ENCODE measurements around the gene BLZF1.
"Not testable (repeated sequence)": the region's sequence is repeated elsewhere in the genome, so short reads cannot be mapped to it uniquely, and the experiment has no call there.

The BLZF1 gene

GRCh38 chr1:169338617-169339016 is 29.4 kb upstream of the BLZF1 start:
- H3K36me3 ChIP-seq (ENCODE audit: control insufficient read depth in 1 of 2, insufficient read depth in 2 of 2, low read depth in 1 of 2, low read length in 2 of 2), result peaks cover 0 to 9% of the 10 kb centered on the region in 2 experiments
- H4K8ac ChIP-seq (ENCODE audit: low read length), result no peak overlapping the region
- no peak overlapping the region for H3K9ac ChIP-seq (ENCODE audit: low read length)
- H3K4ac ChIP-seq (ENCODE audit: low read depth in 1 of 2, low read length in 2 of 2), result no peak overlapping the region
- no CpG with 5 or more reads among the region's 2 CpGs for WGBS
- H2BK120ac ChIP-seq (ENCODE audit: low read depth, low read length), result no peak overlapping the region
- H3K23ac ChIP-seq (ENCODE audit: low read length in 2 of 2), result no peak overlapping the region
- H2AFZ ChIP-seq (ENCODE audit: low read depth, low read length), result no peak overlapping the region
- no peak overlapping the region for H2AK5ac ChIP-seq (ENCODE audit: low read length, severe bottlenecking)
- H2BK15ac ChIP-seq (ENCODE audit: low read depth, poor library complexity, severe bottlenecking), result no peak overlapping the region
- H3K14ac ChIP-seq (ENCODE audit: low read length in 2 of 2), result no peak overlapping the region
- H3K4me1 ChIP-seq (ENCODE audit: control insufficient read depth, insufficient read depth, low read depth, low read length), result no peaks in the 10 kb centered on the region
- H3K18ac ChIP-seq (ENCODE audit: low read depth in 1 of 2, low read length in 2 of 2), result no peak overlapping the region
- no peak overlapping the region for H3K4me2 ChIP-seq (ENCODE audit: low read length, poor library complexity, severe bottlenecking)
- H2BK5ac ChIP-seq (ENCODE audit: low read depth, low read length, poor library complexity, severe bottlenecking), result no peak overlapping the region
- H3K27me3 ChIP-seq (ENCODE audit: control insufficient read depth in 1 of 2, insufficient read depth in 1 of 2, low read length in 2 of 2), result no peaks in the 10 kb centered on the region
- no peaks in the 10 kb centered on the region for H3K9me3 ChIP-seq (ENCODE audit: control insufficient read depth, low read length)
- no peak overlapping the region for H4K91ac ChIP-seq (ENCODE audit: low read length)
- peaks cover 22% of the 10 kb centered on the region for H3K79me1 ChIP-seq (replicated peaks; ENCODE audit: low read length, poor library complexity, severe bottlenecking)
- H2BK12ac ChIP-seq (ENCODE audit: low read length in 2 of 2), result no peak overlapping the region
- no peak for DNase-seq
- no peak overlapping the region for H3K27ac ChIP-seq (ENCODE audit: low read length, poor library complexity, severe bottlenecking)
- no peak overlapping the region for H3K4me3 ChIP-seq (ENCODE audit: insufficient read depth in 1 of 2, low read depth in 1 of 2, low read length in 2 of 2)

- H3K14ac ChIP-seq (ENCODE audit: low read length in 2 of 2), result no peak overlapping the region
- H2BK5ac ChIP-seq (ENCODE audit: low read depth, low read length, poor library complexity, severe bottlenecking), result no peak overlapping the region
- no peak overlapping the region for H3K4ac ChIP-seq (ENCODE audit: low read depth in 1 of 2, low read length in 2 of 2)
- no peaks in the 10 kb centered on the region for H3K4me1 ChIP-seq (ENCODE audit: control insufficient read depth, insufficient read depth, low read depth, low read length)
- no peak overlapping the region for H3K18ac ChIP-seq (ENCODE audit: low read depth in 1 of 2, low read length in 2 of 2)
- no peak overlapping the region for H3K23ac ChIP-seq (ENCODE audit: low read length in 2 of 2)
- no peak overlapping the region for H4K91ac ChIP-seq (ENCODE audit: low read length)
- H3K4me2 ChIP-seq (ENCODE audit: low read length, poor library complexity, severe bottlenecking), result no peak overlapping the region
- H3K9ac ChIP-seq (ENCODE audit: low read length), result no peak overlapping the region
- peaks cover 0 to 9% of the 10 kb centered on the region in 2 experiments for H3K36me3 ChIP-seq (ENCODE audit: control insufficient read depth in 1 of 2, insufficient read depth in 2 of 2, low read depth in 1 of 2, low read length in 2 of 2)
- no peak overlapping the region for H2AFZ ChIP-seq (ENCODE audit: low read depth, low read length)
- DNase-seq, result no peak
- H3K79me1 ChIP-seq (replicated peaks; ENCODE audit: low read length, poor library complexity, severe bottlenecking), result peaks cover 22% of the 10 kb centered on the region
- no peak overlapping the region for H2AK5ac ChIP-seq (ENCODE audit: low read length, severe bottlenecking)
- H3K9me3 ChIP-seq (ENCODE audit: control insufficient read depth, low read length), result no peaks in the 10 kb centered on the region
- H3K27ac ChIP-seq (ENCODE audit: low read length, poor library complexity, severe bottlenecking), result no peak overlapping the region
- H3K4me3 ChIP-seq (ENCODE audit: insufficient read depth in 1 of 2, low read depth in 1 of 2, low read length in 2 of 2), result no peak overlapping the region
- no peak overlapping the region for H2BK12ac ChIP-seq (ENCODE audit: low read length in 2 of 2)
- no peak overlapping the region for H2BK120ac ChIP-seq (ENCODE audit: low read depth, low read length)
- H4K8ac ChIP-seq (ENCODE audit: low read length), result no peak overlapping the region
- H3K27me3 ChIP-seq (ENCODE audit: control insufficient read depth in 1 of 2, insufficient read depth in 1 of 2, low read length in 2 of 2), result no peaks in the 10 kb centered on the region
- no peak overlapping the region for H2BK15ac ChIP-seq (ENCODE audit: low read depth, poor library complexity, severe bottlenecking)
These were observed 28.2 kb upstream of the BLZF1 start for GRCh38 chr1:169339773-169340172.

DNA sequence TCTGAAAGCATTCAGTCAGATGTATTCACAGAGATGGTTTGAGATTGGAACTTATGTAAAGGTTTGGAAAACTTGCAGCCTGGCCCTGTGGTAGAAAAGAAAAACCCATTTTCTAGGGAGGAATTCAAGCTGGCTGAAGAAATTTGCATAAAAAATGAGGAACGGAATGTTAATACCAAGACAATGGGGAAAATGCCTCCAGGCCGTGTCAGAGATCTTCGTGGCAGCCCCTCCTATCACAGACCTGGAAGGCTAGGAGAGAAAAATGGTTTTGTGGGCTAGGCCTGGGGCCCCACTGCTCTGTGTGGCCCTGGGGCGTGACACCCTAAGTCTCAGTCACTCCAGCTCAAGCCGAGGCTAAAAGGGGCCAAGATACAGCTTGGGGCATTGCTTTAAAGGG is 27.1 kb upstream of the BLZF1 start:
- no peak overlapping the region for H2BK15ac ChIP-seq (ENCODE audit: low read depth, poor library complexity, severe bottlenecking)
- no peak overlapping the region for H3K4ac ChIP-seq (ENCODE audit: low read depth in 1 of 2, low read length in 2 of 2)
- no peak overlapping the region for H3K9ac ChIP-seq (ENCODE audit: low read length)
- no peak overlapping the region for H2BK5ac ChIP-seq (ENCODE audit: low read depth, low read length, poor library complexity, severe bottlenecking)
- WGBS, result 88% methylated on average over 5 of the region's 5 CpGs
- no peaks in the 10 kb centered on the region for H3K4me1 ChIP-seq (ENCODE audit: control insufficient read depth, insufficient read depth, low read depth, low read length)
- H3K4me3 ChIP-seq (ENCODE audit: insufficient read depth in 1 of 2, low read depth in 1 of 2, low read length in 2 of 2), result no peak overlapping the region
- H3K18ac ChIP-seq (ENCODE audit: low read depth in 1 of 2, low read length in 2 of 2), result no peak overlapping the region
- no peak overlapping the region for H3K27ac ChIP-seq (ENCODE audit: low read length, poor library complexity, severe bottlenecking)
- no peak overlapping the region for H2AFZ ChIP-seq (ENCODE audit: low read depth, low read length)
- no peak overlapping the region for H4K91ac ChIP-seq (ENCODE audit: low read length)
- H2BK12ac ChIP-seq (ENCODE audit: low read length in 2 of 2), result no peak overlapping the region
- H2AK5ac ChIP-seq (ENCODE audit: low read length, severe bottlenecking), result no peak overlapping the region
- H3K23ac ChIP-seq (ENCODE audit: low read length in 2 of 2), result no peak overlapping the region
- no peak overlapping the region for H3K14ac ChIP-seq (ENCODE audit: low read length in 2 of 2)
- no peak overlapping the region for H2BK120ac ChIP-seq (ENCODE audit: low read depth, low read length)
- H3K27me3 ChIP-seq (ENCODE audit: control insufficient read depth in 1 of 2, insufficient read depth in 1 of 2, low read length in 2 of 2), result no peaks in the 10 kb centered on the region
- H3K9me3 ChIP-seq (ENCODE audit: control insufficient read depth, low read length), result no peaks in the 10 kb centered on the region
- no peak overlapping the region for H4K8ac ChIP-seq (ENCODE audit: low read length)
- DNase-seq, result no peak
- H3K4me2 ChIP-seq (ENCODE audit: low read length, poor library complexity, severe bottlenecking), result no peak overlapping the region
- H3K79me1 ChIP-seq (replicated peaks; ENCODE audit: low read length, poor library complexity, severe bottlenecking), result peaks cover 25% of the 10 kb centered on the region
- peaks cover 0 to 9% of the 10 kb centered on the region in 2 experiments for H3K36me3 ChIP-seq (ENCODE audit: control insufficient read depth in 1 of 2, insufficient read depth in 2 of 2, low read depth in 1 of 2, low read length in 2 of 2)

GRCh38 chr1:169342096-169342495 is 25.9 kb upstream of the BLZF1 start:
- not testable (repeated sequence) for H3K4me2 ChIP-seq (ENCODE audit: low read length, poor library complexity, severe bottlenecking); H3K23ac ChIP-seq (ENCODE audit: low read length in 2 of 2); H3K4me3 ChIP-seq (ENCODE audit: insufficient read depth in 1 of 2, low read depth in 1 of 2, low read length in 2 of 2); H3K9ac ChIP-seq (ENCODE audit: low read length); H3K27me3 ChIP-seq (ENCODE audit: control insufficient read depth in 1 of 2, insufficient read depth in 1 of 2, low read length in 2 of 2); H3K36me3 ChIP-seq (ENCODE audit: control insufficient read depth in 1 of 2, insufficient read depth in 2 of 2, low read depth in 1 of 2, low read length in 2 of 2); H2BK12ac ChIP-seq (ENCODE audit: low read length in 2 of 2); H3K14ac ChIP-seq (ENCODE audit: low read length in 2 of 2); DNase-seq; H3K9me3 ChIP-seq (ENCODE audit: control insufficient read depth, low read length); H2BK5ac ChIP-seq (ENCODE audit: low read depth, low read length, poor library complexity, severe bottlenecking); H3K4ac ChIP-seq (ENCODE audit: low read depth in 1 of 2, low read length in 2 of 2); H2BK120ac ChIP-seq (ENCODE audit: low read depth, low read length); H3K18ac ChIP-seq (ENCODE audit: low read depth in 1 of 2, low read length in 2 of 2); H2BK15ac ChIP-seq (ENCODE audit: low read depth, poor library complexity, severe bottlenecking); H2AK5ac ChIP-seq (ENCODE audit: low read length, severe bottlenecking); H2AFZ ChIP-seq (ENCODE audit: low read depth, low read length); H4K91ac ChIP-seq (ENCODE audit: low read length); H4K8ac ChIP-seq (ENCODE audit: low read length); H3K4me1 ChIP-seq (ENCODE audit: control insufficient read depth, insufficient read depth, low read depth, low read length); H3K27ac ChIP-seq (ENCODE audit: low read length, poor library complexity, severe bottlenecking)
- H3K79me1 ChIP-seq (replicated peaks; ENCODE audit: low read length, poor library complexity, severe bottlenecking), result peaks cover 31% of the 10 kb centered on the region
- WGBS, result 100% methylated on average over 1 of the region's 3 CpGs

Data from mesenchymal stem cell (in vitro differentiated cells and primary cell).